ENCODE measurements around the gene EYS.

Gene EYS

GRCh38 chr6:64930681-64931080 is 776.3 kb downstream of the EYS start:
- DNase-seq: no peak

- no peak for DNase-seq
Measured at GRCh38 chr6:64926051-64926450, 781.0 kb downstream of the EYS start.

- DNase-seq: no peak
Measured at GRCh38 chr6:64920257-64920656, 786.8 kb downstream of the EYS start.

GRCh38 chr6:64914124-64914523 is 792.9 kb downstream of the EYS start:
- DNase-seq: no peak

- DNase-seq: no peak
Measured at GRCh38 chr6:64912966-64913365, 794.1 kb downstream of the EYS start.

GRCh38 chr6:64908104-64908503 is 798.9 kb downstream of the EYS start:
- DNase-seq: no peak

- DNase-seq: no peak
Measured at GRCh38 chr6:64904616-64905015, 802.4 kb downstream of the EYS start.

GRCh38 chr6:64902596-64902995 is 804.4 kb downstream of the EYS start:
- DNase-seq: no peak

GRCh38 chr6:64896939-64897338 is 810.1 kb downstream of the EYS start:
- DNase-seq: no peak

GRCh38 chr6:64895945-64896344 is 811.1 kb downstream of the EYS start:
- no peak for DNase-seq

- DNase-seq: no peak
Measured at GRCh38 chr6:64890609-64891008, 816.4 kb downstream of the EYS start.

GRCh38 chr6:64889144-64889543 is 817.9 kb downstream of the EYS start:
- no peak for DNase-seq

- DNase-seq: no peak
Measured at GRCh38 chr6:64874776-64875175, 832.2 kb downstream of the EYS start.

- DNase-seq: no peak
Measured at GRCh38 chr6:64872633-64873032, 834.4 kb downstream of the EYS start.

GRCh38 chr6:64861039-64861651 is 845.9 kb downstream of the EYS start:
- DNase-seq: no peak

- DNase-seq: no peak
Measured at GRCh38 chr6:64860203-64860602, 846.8 kb downstream of the EYS start.

- no peak for DNase-seq
Measured at GRCh38 chr6:64850121-64850520, 856.9 kb downstream of the EYS start.

- no peak for DNase-seq
Measured at GRCh38 chr6:64848467-64848866, 858.6 kb downstream of the EYS start.

GRCh38 chr6:64847396-64847795 is 859.6 kb downstream of the EYS start:
- DNase-seq: no peak

- DNase-seq: no peak
Measured at GRCh38 chr6:64838726-64839125, 868.3 kb downstream of the EYS start.

- DNase-seq: no peak
Measured at GRCh38 chr6:64831680-64832079, 875.3 kb downstream of the EYS start.

- no peak for DNase-seq
Measured at GRCh38 chr6:64817525-64817924, 889.5 kb downstream of the EYS start.

- DNase-seq: no peak
Measured at GRCh38 chr6:64815718-64816117, 891.3 kb downstream of the EYS start.

- no peak for DNase-seq
Measured at GRCh38 chr6:64812138-64812537, 894.9 kb downstream of the EYS start.

- no peak for DNase-seq
Measured at GRCh38 chr6:64811119-64811518, 895.9 kb downstream of the EYS start.

GRCh38 chr6:64807785-64808184 is 899.2 kb downstream of the EYS start:
- no peak for DNase-seq
